Hindlimb muscle (tissue), 1 donor: Measurements from ENCODE around the gene DSG3. TPM values are rescaled to one million over a fixed set of nuclear protein-coding genes. Genes with fewer than 3 reads are reported as not detected.

Source experiments
- DNase-seq: peaks from one replicate; pipeline ENCODE4 v3.0.0-alpha.2; 2013
- polyA plus RNA-seq: library from polyadenylated mRNA; unstranded; fragments of 120-200 nt; gene quantifications from one replicate; pipeline ENCODE4 v1.2.1, GENCODE V29; 2013; ENCODE audit not compliant: insufficient read length

The DSG3 gene, protein sequence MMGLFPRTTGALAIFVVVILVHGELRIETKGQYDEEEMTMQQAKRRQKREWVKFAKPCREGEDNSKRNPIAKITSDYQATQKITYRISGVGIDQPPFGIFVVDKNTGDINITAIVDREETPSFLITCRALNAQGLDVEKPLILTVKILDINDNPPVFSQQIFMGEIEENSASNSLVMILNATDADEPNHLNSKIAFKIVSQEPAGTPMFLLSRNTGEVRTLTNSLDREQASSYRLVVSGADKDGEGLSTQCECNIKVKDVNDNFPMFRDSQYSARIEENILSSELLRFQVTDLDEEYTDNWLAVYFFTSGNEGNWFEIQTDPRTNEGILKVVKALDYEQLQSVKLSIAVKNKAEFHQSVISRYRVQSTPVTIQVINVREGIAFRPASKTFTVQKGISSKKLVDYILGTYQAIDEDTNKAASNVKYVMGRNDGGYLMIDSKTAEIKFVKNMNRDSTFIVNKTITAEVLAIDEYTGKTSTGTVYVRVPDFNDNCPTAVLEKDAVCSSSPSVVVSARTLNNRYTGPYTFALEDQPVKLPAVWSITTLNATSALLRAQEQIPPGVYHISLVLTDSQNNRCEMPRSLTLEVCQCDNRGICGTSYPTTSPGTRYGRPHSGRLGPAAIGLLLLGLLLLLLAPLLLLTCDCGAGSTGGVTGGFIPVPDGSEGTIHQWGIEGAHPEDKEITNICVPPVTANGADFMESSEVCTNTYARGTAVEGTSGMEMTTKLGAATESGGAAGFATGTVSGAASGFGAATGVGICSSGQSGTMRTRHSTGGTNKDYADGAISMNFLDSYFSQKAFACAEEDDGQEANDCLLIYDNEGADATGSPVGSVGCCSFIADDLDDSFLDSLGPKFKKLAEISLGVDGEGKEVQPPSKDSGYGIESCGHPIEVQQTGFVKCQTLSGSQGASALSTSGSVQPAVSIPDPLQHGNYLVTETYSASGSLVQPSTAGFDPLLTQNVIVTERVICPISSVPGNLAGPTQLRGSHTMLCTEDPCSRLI
- polyA plus RNA-seq, result 0.12 TPM

- DNase-seq, result no peak
Measured at GRCh38 chr18:31447530-31448191, at the start of gene DSG3. TSS of gene DSG3 (plus strand) at chr18:31447741. CDS start at chr18:31447878, 137 bp downstream.

DNA sequence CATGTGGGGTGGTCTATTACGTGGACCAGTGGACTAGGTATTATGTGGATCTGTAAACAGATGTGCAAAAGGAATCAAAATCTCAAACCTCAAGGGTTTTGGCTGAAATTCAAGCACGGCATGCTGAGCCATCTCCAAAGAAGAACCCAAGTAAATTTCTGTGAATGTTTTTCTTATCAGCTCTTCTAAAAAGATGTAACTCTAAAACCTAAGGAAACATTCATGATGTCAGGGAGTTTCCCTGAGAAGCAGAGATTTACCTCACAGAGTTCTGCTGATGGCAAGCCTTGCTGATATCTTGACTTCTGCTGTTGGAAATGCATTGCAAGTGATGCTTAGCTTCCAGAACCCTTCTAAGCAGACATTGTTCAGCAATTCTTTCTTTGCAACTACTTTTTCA is 49.4 kb upstream of the DSG3 start:
- DNase-seq, result no peak

DNA sequence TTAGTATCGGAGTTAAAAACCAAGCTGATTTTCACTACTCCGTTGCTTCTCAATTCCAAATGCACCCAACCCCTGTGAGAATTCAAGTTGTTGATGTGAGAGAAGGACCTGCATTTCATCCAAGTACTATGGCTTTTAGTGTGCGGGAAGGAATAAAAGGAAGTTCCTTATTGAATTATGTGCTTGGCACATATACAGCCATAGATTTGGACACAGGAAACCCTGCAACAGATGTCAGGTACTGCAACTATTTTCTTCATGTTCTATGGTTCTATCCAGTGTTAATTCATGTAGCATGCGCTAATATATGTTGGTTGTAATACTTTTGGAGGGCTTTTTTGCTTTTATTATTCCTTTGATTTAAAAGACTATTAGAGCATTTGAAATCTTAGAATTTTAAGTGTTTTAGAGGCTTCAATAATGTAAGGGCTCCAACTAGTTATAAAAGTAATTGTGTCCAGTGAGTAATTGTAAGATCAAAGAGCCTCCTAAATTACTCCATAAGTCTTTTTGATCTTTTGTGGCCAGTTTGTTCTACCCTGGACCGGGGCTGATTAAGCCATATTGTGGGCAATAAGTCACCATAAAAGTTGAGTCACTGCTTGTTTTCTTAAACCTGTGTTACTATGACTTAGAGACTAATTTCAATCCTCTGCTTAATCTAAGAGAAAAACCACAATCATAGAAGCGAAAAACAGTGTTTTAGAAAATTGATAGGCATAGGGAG is 48.1 kb upstream of the DSG3 start:
- DNase-seq, result no peak

DNA sequence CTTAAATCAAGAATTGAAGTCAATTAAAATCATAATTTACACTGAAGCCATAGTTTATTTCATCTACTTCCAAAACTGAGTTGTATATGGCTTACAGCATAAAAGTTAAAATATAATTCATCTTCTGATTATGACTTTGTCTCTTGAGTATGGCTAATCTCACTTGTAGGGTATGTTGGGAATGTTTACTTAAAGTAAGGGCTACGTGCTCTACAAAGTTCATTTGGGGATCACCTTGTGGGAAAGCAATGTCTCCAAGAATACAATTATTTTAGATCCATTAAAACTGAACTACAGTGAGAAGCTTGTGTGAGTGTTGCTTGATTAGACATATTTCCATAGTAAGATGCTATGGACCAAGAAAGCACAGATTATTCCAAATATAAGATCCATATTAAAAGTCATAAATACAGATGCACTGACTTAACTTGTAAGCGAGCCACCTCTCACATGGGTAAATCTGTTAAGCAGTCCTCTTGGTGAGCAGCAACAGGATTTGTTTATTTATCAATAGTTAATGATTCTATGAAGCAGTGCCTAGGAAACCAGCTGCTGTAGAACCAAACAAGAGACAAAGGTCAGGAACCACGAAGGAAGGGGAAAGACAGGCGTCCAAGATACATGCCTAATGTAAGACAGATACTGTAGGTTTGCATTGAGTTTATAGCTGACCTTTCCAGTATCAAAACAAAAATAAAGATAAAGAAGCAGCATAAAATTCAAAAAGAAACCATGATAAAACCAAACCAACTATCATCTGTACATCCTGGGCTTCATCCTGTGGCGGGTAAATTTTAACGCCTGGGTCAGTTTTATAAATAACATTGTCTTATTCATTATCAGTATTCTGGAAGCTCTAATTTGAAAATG is 46.1 kb upstream of the DSG3 start:
- DNase-seq, result no peak

DNA sequence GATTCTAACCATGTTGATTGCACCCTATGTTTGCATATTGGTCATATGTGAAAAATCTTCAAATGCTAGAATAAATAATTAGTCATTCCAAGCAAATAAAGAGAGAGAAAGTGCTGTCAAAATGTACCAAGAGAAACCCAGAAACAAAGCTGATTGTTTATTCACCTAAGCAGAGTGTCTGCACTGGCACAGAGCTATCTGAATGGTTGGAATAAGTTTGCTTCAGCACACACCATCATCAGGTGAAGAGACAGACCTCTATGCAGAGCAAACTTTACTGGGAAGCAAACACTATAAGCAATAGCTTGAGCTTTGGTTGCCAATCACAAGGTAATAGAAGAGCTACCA is 45.5 kb upstream of the DSG3 start:
- DNase-seq, result no peak

- DNase-seq, result no peak
Measured at GRCh38 chr18:31403409-31403808, 44.1 kb upstream of the DSG3 start.

DNA sequence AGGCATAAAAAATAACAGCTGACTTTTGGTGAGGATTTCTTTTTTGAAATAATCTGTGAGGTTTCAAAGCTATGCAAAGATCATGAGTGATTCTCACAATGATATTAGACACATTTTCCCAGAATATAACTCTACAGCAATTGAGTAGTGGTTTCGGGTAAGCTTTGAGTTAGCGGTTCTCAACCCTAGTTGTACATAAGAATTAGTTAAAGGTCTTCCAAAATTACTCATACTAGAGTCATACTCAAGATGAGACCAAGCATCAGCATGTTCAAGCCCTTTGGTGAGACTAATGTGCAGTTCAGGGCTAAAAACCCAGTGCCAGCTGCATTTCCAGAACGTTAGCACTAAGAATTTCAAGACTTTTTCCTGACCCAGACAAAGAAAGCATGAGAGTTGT is 39.9 kb upstream of the DSG3 start:
- DNase-seq, result no peak

- DNase-seq, result no peak
Measured at GRCh38 chr18:31409276-31409675, 38.3 kb upstream of the DSG3 start.

- no peak for DNase-seq
Measured at GRCh38 chr18:31410716-31411483, 36.6 kb upstream of the DSG3 start.

GRCh38 chr18:31413137-31413536 is 34.4 kb upstream of the DSG3 start:
- DNase-seq, result no peak

- DNase-seq, result no peak
Measured at GRCh38 chr18:31417850-31418249, 29.7 kb upstream of the DSG3 start.

- no peak for DNase-seq
Measured at GRCh38 chr18:31419457-31419932, 28.0 kb upstream of the DSG3 start.

DNA sequence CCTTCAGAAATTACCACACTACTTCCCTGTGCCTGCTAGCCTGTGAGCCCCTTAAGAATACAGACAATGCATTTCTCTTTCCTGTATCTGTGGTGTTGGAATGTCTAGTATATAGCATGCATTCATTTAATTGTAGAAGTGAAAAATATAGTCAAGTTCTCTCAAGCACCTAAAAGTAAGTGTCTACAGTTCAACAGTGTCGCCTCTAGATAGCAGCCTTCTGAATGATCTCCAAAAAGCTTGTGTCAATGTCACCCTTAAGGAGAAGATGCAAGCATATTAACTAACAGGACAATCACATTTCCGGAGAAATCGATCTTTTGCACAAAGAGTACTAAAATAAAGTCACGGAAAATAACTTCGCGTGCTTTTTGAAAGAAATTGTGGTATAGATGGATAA is 27.5 kb upstream of the DSG3 start:
- DNase-seq, result no peak

GRCh38 chr18:31420524-31420923 is 27.0 kb upstream of the DSG3 start:
- no peak for DNase-seq

DNA sequence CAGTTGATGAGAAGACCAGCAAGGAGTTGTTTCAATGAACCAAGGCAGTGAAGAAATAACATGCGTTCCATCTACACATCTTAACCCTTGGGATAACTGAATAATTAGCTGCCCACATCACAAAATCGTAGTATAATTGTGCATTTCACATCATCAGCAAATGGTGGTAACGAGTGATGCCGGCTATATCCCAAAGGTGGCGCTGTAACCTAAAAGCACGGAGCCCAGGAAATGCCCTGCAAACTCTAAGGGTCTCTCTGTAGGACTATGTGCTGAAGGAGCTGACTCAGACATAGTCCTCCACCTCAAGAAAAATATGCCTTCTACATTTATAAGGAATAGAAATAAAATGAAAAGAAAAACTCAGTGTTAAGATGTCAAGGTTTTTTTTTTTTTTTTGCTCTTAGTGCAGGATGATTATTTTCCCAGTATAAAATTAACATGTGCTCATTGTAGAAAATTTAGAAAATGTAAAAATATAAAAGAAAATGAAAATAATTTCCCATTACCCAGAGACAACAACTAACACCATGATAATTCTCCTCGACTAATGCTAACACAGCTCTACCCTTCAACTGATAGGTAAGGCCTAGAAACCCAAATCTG is 23.1 kb upstream of the DSG3 start:
- DNase-seq, result no peak

GRCh38 chr18:31426021-31426420 is 21.5 kb upstream of the DSG3 start:
- DNase-seq, result no peak

DNA sequence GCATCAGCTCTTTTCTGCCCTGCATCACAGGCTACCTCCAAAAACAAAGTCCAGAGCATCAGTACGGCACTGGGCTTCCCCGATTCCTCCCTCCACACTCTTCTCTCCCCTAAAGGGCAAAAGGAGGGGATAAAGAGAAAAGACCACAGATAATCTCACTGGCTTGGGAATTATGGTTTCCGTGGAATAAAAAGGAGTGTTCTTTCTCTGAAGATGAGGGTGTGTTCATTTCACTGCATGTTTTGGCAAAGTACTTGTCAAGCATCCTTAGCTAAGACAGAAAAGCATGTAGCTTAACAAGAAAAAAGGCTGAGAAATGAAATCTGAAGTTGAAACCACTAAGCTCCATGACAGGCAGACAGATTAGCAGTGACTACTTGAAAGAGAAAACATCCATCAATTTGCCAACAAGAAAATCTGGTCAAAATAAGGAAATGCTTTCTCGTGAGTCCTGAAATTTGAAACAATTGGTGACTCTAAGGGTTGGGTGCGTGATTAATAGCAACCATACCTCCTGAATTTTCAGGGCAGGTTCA is 20.6 kb upstream of the DSG3 start:
- DNase-seq, result no peak

DNA sequence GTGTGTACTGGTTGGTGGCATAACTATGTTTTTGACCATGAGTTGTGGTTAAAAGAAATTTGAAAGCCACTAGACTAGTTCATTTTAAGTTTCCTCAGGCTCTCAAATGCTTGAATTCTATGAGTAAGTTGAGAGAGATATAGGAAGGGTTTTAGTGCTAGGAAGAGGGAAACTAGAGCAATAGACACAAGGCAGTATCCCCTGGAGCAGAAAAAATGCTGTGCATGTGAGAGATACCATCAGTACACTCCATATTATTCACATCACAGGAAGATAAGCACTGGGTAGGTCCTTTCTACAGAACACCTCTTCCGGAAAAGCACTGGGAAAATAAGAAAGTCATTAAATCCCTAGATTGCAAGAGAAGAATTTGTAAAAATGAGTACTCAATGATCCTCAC is 19.3 kb upstream of the DSG3 start:
- no peak for DNase-seq

DNA sequence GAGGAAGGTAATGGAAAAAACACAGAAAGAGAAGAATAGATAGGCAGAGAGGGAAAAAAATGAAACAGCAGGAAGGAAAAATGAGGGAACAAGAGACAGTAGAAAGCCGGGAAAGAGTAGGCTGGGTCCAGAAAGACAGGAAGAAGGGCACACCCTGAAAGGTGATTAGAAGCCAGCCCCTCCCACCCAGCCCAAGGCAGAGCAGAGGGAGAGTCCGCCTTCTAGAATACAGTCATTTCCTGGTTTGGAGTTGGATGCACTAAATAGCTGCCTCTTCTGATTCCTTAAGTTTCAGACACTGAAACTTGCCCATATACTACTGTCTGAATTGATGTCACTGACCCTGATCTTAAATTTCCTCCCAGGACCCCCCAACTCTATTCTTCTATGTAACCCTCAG is 17.9 kb upstream of the DSG3 start:
- no peak for DNase-seq

DNA sequence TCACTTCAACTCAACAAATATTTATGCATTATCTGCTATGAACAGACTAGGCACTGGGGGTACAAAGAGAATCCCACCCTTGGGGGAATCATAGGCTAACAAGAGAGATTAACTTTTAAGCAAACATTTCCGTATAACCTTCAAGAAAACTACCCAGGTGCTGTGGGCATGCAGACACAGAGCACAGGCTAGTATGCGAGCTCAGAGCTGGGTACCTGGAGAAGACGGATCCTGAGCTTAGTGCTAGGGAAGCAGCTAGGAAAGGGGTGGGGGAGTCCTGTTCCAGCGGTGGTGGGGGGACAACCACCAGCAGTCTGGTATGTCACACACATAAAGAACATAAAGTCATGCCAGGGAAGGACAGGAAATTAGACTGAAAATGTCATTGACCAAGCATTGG is 17.5 kb upstream of the DSG3 start:
- no peak for DNase-seq
